ENCODE data around the gene CHRNA4. TPM values are rescaled to one million over a fixed set of nuclear protein-coding genes. Genes with fewer than 3 reads are reported as not detected.

CHRNA4 gene
- total RNA-seq, 1 donor from 2014 or later, result 1.8 TPM

- Mint-ChIP-seq H3K9me3 (no peaks in the 10 kb centered on the region), H3K4me1 (ENCODE audit: unreplicated experiment) (peaks cover 6% of the 10 kb centered on the region), H3K36me3 (no peaks in the 10 kb centered on the region), H3K27me3 (peaks cover 18% of the 10 kb centered on the region), H3K27ac (no peak overlapping the region), H3K4me3 (no peak overlapping the region)
- no peak for DNase-seq (ENCODE audit: extremely low spot score, unreplicated experiment)
- TF ChIP-seq CTCF (conservative IDR thresholded peaks at IDR 0.05), result no peak
Observed at GRCh38 chr20:63361519-63362435, 628 bp upstream of the CHRNA4 start.

- peaks cover 6% of the 10 kb centered on the region for H3K4me1 Mint-ChIP-seq (ENCODE audit: unreplicated experiment)
- no peaks in the 10 kb centered on the region for H3K9me3 Mint-ChIP-seq
- no peak overlapping the region for H3K27ac Mint-ChIP-seq
- peaks cover 18% of the 10 kb centered on the region for H3K27me3 Mint-ChIP-seq
- DNase-seq (ENCODE audit: extremely low spot score, unreplicated experiment), result no peak
- TF ChIP-seq CTCF (conservative IDR thresholded peaks at IDR 0.05), result no peak
- no peak overlapping the region for H3K4me3 Mint-ChIP-seq
- no peaks in the 10 kb centered on the region for H3K36me3 Mint-ChIP-seq
Observed at GRCh38 chr20:63359937-63360849, 956 bp downstream of the CHRNA4 start.

GRCh38 chr20:63359164-63359934 is 1.8 kb downstream of the CHRNA4 start:
- Mint-ChIP-seq H3K4me1 (ENCODE audit: unreplicated experiment) (peaks cover 11% of the 10 kb centered on the region), H3K27ac (no peak overlapping the region), H3K4me3 (no peak overlapping the region), H3K36me3 (no peaks in the 10 kb centered on the region), H3K27me3 (peaks cover 18% of the 10 kb centered on the region), H3K9me3 (no peaks in the 10 kb centered on the region)
- TF ChIP-seq CTCF (conservative IDR thresholded peaks at IDR 0.05), result no peak
- no peak for DNase-seq (ENCODE audit: extremely low spot score, unreplicated experiment)

GRCh38 chr20:63357921-63358905 is 2.9 kb downstream of the CHRNA4 start:
- H3K36me3 Mint-ChIP-seq, result no peaks in the 10 kb centered on the region
- H3K9me3 Mint-ChIP-seq, result no peaks in the 10 kb centered on the region
- no peak overlapping the region for H3K27ac Mint-ChIP-seq
- TF ChIP-seq CTCF (conservative IDR thresholded peaks at IDR 0.05), result no peak
- no peak overlapping the region for H3K4me3 Mint-ChIP-seq
- H3K27me3 Mint-ChIP-seq, result peaks cover 18% of the 10 kb centered on the region
- H3K4me1 Mint-ChIP-seq (ENCODE audit: unreplicated experiment), result peaks cover 11% of the 10 kb centered on the region
- no peak for DNase-seq (ENCODE audit: extremely low spot score, unreplicated experiment)

All from type B pancreatic cell (in vitro differentiated cells).